COLO829 (cell line): ENCODE data around the gene ERFL.
"Not testable (repeated sequence)": the region's sequence is repeated elsewhere in the genome, so short reads cannot be mapped to it uniquely, and the experiment has no call there.

ENCODE experiments used
- DNase-seq: peaks from one replicate; pipeline ENCODE4 v3.0.0; 2012; ENCODE audit warnings: low spot score

ERFL gene

GRCh38 chr19:41926763-41927496 is 1.3 kb downstream of the ERFL start:
- no peak for DNase-seq

- DNase-seq, result no peak
These were observed 2.1 kb downstream of the ERFL start for GRCh38 chr19:41926028-41926762.

- DNase-seq, result no peak
These were observed 2.8 kb downstream of the ERFL start for GRCh38 chr19:41925208-41926003.

- DNase-seq, result no peak
These were observed 3.8 kb downstream of the ERFL start for GRCh38 chr19:41924151-41925145.

GRCh38 chr19:41923045-41923788 is 5.0 kb downstream of the ERFL start:
- no peak for DNase-seq

GRCh38 chr19:41922585-41922984 is 5.7 kb downstream of the ERFL start:
- no peak for DNase-seq

- no peak for DNase-seq
These were observed 6.4 kb downstream of the ERFL start for GRCh38 chr19:41921577-41922576.

- DNase-seq, result no peak
These were observed 7.2 kb downstream of the ERFL start for GRCh38 chr19:41920882-41921576.

GRCh38 chr19:41919948-41920712 is 8.1 kb downstream of the ERFL start:
- DNase-seq, result no peak

- no peak for DNase-seq
These were observed 9.5 kb downstream of the ERFL start for GRCh38 chr19:41918653-41919244.

- DNase-seq, result no peak
These were observed 10.2 kb downstream of the ERFL start for GRCh38 chr19:41918095-41918494.

- no peak for DNase-seq
These were observed 10.6 kb downstream of the ERFL start for GRCh38 chr19:41917676-41918075.

- DNase-seq, result no peak
These were observed 12.4 kb downstream of the ERFL start for GRCh38 chr19:41915776-41916414.

- no peak for DNase-seq
These were observed 13.1 kb downstream of the ERFL start for GRCh38 chr19:41915021-41915775.

- DNase-seq, result not testable (repeated sequence)
These were observed 13.8 kb downstream of the ERFL start for GRCh38 chr19:41914424-41914834.
